ENCODE measurements around the gene TUBGCP5. TPM values are rescaled to one million over a fixed set of nuclear protein-coding genes. Genes with fewer than 3 reads are reported as not detected.

Gene TUBGCP5
- total RNA-seq, 1 donor from 2014 or later, result 19.1 TPM

DNA sequence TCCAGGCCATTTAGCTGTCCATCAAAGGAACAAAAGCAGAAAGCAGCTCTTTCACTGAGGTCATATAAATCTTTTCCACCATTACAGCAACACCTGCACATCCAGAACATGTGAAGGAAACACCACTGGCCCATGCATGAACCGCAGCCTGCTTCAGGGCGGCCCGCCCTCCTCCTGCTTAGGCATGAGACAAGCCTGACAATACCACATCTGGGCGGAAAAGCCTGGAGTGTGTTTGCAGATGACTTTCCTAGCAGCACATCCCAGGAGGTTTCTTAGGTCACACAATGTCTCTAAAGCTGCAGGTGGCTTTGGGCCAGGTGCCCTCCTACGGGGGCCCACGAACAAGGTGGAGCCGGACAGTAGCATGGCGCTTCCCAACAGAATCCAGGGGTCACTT, 78.8 kb downstream of the TUBGCP5 start:
- Mint-ChIP-seq H3K4me3 (ENCODE audit: unreplicated experiment) (no peak overlapping the region), H3K9me3 (ENCODE audit: unreplicated experiment) (no peaks in the 10 kb centered on the region), H3K36me3 (ENCODE audit: unreplicated experiment) (no peaks in the 10 kb centered on the region), H3K4me1 (ENCODE audit: unreplicated experiment) (peaks cover 61% of the 10 kb centered on the region), H3K27ac (ENCODE audit: unreplicated experiment) (peak overlapping the region; percentile 52), H3K27me3 (ENCODE audit: unreplicated experiment) (no peaks in the 10 kb centered on the region)
- TF ChIP-seq, protein P1, sequence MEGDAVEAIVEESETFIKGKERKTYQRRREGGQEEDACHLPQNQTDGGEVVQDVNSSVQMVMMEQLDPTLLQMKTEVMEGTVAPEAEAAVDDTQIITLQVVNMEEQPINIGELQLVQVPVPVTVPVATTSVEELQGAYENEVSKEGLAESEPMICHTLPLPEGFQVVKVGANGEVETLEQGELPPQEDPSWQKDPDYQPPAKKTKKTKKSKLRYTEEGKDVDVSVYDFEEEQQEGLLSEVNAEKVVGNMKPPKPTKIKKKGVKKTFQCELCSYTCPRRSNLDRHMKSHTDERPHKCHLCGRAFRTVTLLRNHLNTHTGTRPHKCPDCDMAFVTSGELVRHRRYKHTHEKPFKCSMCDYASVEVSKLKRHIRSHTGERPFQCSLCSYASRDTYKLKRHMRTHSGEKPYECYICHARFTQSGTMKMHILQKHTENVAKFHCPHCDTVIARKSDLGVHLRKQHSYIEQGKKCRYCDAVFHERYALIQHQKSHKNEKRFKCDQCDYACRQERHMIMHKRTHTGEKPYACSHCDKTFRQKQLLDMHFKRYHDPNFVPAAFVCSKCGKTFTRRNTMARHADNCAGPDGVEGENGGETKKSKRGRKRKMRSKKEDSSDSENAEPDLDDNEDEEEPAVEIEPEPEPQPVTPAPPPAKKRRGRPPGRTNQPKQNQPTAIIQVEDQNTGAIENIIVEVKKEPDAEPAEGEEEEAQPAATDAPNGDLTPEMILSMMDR (IDR thresholded peaks at IDR 0.05), result no peak
- DNase-seq (ENCODE audit: extremely low spot score, unreplicated experiment), result no peak

DNA sequence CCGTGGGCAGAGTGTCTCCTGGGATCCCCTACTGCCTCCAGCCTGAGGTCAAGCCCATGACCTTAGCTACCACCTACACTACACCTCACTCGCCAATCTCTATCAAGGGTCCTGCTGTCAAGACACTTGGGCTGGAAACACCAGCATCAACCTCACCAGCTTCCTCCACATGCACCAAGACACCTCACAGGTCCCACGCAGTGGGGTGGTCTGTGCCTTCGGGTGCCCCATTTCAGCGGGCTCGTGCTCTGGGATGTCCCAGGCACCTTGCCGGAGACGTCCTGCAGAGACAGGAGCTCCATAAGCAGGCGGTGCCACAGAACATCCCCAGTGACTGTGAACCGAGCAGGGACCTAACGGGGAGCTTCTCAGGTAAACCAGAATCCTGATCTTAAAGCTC, 79.2 kb downstream of the TUBGCP5 start:
- no peak overlapping the region for H3K4me3 Mint-ChIP-seq (ENCODE audit: unreplicated experiment)
- H3K27me3 Mint-ChIP-seq (ENCODE audit: unreplicated experiment), result no peaks in the 10 kb centered on the region
- no peaks in the 10 kb centered on the region for H3K36me3 Mint-ChIP-seq (ENCODE audit: unreplicated experiment)
- H3K27ac Mint-ChIP-seq (ENCODE audit: unreplicated experiment), result peak overlapping the region; percentile 52
- DNase-seq (ENCODE audit: extremely low spot score, unreplicated experiment), result no peak
- H3K4me1 Mint-ChIP-seq (ENCODE audit: unreplicated experiment), result peaks cover 63% of the 10 kb centered on the region
- TF ChIP-seq, protein P1 (IDR thresholded peaks at IDR 0.05), result no peak
- no peaks in the 10 kb centered on the region for H3K9me3 Mint-ChIP-seq (ENCODE audit: unreplicated experiment)

DNA sequence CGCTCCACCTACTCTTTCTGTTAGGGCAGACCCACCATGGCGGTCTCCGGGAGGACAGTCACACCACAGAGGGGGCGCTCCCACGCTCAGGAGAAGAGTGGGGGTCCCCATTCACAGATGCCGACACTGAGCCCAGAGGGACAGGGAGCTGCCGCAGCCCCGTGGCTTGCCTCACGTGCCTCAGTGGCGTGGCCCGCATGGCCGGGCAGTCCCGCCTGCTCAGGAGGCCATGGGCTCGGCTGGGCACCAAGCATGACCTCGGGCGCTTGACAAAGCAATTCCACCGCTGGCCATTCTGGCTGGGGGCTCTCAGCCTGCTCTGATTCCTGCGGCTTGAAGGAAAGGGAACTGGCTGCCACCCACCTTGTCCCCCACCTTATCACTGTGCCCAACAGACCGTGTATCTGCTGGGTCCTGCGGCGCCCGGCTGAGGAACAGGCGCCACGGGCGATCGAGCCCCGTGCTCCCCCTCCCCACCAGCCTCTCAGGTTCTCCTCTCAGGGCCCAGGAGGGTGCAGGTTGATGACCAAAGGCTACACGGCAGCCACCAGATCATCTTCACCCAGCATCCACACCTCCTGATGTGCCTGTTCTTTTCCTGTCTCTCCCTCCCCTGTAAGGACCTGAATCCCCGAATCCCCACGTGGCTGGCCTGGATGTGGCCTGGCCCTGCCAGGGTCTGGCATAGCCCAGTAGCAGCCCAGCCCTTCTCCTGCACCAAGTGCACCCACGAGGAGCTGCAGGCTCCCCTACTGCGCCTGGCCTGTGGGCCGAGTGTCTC, 79.9 kb downstream of the TUBGCP5 start:
- no peak overlapping the region for H3K27ac Mint-ChIP-seq (ENCODE audit: unreplicated experiment)
- no peak for DNase-seq (ENCODE audit: extremely low spot score, unreplicated experiment)
- no peak overlapping the region for H3K4me3 Mint-ChIP-seq (ENCODE audit: unreplicated experiment)
- peaks cover 66% of the 10 kb centered on the region for H3K4me1 Mint-ChIP-seq (ENCODE audit: unreplicated experiment)
- TF ChIP-seq, protein P1 (IDR thresholded peaks at IDR 0.05), result no peak
- H3K9me3 Mint-ChIP-seq (ENCODE audit: unreplicated experiment), result no peaks in the 10 kb centered on the region
- no peaks in the 10 kb centered on the region for H3K27me3 Mint-ChIP-seq (ENCODE audit: unreplicated experiment)
- H3K36me3 Mint-ChIP-seq (ENCODE audit: unreplicated experiment), result no peaks in the 10 kb centered on the region

DNA sequence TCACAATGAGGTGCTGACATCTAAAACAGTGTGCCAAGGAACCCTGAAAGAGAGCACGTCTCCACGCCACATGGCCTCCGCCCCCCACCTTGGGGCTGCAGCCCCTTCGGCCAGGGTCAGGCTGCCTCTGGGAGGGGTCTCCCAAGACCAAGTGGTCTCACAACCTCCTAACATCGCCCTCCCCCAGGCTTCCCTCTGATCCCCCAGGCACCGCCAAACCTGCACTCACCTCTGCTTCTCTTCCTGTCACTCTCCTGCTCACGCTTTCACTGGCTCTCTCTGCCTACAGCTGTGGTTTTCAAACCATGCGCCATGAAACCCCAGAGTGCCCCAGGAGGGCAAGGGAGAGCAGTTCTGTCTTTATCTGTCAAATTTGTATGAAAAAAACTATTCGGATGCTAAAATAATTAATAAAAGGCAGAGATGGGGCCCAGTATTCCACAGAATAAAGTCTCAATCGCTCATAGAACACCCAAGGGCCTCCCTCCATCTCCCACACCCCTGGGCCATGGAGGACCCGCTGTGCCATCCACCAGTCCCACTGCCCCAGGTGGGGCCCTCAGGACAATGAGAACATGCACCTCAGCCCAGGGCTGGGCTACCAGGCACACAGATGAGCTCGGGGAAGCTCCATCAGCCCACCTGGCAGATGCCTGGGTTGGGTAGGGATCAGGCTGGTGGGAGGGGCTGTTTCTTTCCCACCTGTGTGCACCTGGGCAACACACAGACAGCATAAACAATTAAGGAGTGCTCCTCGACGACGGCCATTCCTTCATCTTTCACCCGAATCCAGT, 80.7 kb downstream of the TUBGCP5 start:
- TF ChIP-seq, protein P1 (IDR thresholded peaks at IDR 0.05), result no peak
- peaks cover 60% of the 10 kb centered on the region for H3K4me1 Mint-ChIP-seq (ENCODE audit: unreplicated experiment)
- H3K27me3 Mint-ChIP-seq (ENCODE audit: unreplicated experiment), result no peaks in the 10 kb centered on the region
- H3K9me3 Mint-ChIP-seq (ENCODE audit: unreplicated experiment), result no peaks in the 10 kb centered on the region
- no peak overlapping the region for H3K27ac Mint-ChIP-seq (ENCODE audit: unreplicated experiment)
- H3K36me3 Mint-ChIP-seq (ENCODE audit: unreplicated experiment), result no peaks in the 10 kb centered on the region
- DNase-seq (ENCODE audit: extremely low spot score, unreplicated experiment), result no peak
- no peak overlapping the region for H3K4me3 Mint-ChIP-seq (ENCODE audit: unreplicated experiment)

DNA sequence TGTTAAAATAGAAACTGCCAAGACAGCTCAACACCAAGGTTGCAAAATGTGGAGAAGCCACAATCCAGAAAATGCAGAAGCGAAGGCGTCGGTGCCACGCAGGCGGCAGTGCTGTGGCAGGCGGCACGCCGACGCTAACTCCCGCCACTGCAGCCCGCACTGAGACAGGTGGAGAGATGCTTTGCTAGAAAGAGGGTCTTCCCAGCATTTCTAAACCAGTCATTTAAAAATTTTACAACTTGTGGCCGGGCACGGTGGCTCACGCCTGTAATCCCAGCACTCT, 82.5 kb downstream of the TUBGCP5 start:
- H3K9me3 Mint-ChIP-seq (ENCODE audit: unreplicated experiment), result no peaks in the 10 kb centered on the region
- H3K4me1 Mint-ChIP-seq (ENCODE audit: unreplicated experiment), result peaks cover 53% of the 10 kb centered on the region
- no peaks in the 10 kb centered on the region for H3K27me3 Mint-ChIP-seq (ENCODE audit: unreplicated experiment)
- peak overlapping the region; percentile 18 for H3K27ac Mint-ChIP-seq (ENCODE audit: unreplicated experiment)
- TF ChIP-seq, protein P1 (IDR thresholded peaks at IDR 0.05), result no peak
- no peak for DNase-seq (ENCODE audit: extremely low spot score, unreplicated experiment)
- H3K4me3 Mint-ChIP-seq (ENCODE audit: unreplicated experiment), result no peak overlapping the region
- H3K36me3 Mint-ChIP-seq (ENCODE audit: unreplicated experiment), result no peaks in the 10 kb centered on the region

All from osteocyte (in vitro differentiated cells).